ENCODE results near the gene APBA2.

DNA sequence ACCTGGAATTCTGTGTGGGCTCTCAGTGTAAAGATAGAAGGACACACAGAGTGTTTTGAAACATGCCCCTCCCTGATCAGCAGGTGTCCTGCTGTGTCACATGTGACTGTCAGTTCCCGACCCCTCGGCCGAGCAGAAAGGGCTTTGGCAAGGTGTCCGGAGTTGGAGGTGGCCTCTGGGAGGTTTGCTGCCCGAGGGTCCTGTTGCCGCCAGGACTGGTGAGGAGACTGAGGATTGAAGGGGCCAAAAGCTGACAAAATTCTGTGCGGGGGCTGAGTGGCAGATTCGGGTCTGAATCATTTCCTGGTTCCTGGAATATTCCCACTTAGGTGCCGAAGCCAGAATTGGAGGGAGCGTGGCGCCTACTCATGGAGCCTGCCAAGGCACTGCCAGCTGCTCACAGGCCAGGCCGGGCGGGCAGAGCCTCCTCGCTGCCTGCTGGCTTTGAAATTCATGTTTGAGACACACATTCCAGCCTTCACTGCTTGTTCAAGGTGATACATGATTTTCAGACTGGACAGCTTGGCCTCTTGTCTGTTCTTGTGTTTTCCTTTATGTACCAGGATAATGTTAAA lies 83.8 kb downstream of the APBA2 start:
- no peak for TF ChIP-seq POLR2A (IDR thresholded peaks at IDR 0.05)
- TF ChIP-seq, protein P1, sequence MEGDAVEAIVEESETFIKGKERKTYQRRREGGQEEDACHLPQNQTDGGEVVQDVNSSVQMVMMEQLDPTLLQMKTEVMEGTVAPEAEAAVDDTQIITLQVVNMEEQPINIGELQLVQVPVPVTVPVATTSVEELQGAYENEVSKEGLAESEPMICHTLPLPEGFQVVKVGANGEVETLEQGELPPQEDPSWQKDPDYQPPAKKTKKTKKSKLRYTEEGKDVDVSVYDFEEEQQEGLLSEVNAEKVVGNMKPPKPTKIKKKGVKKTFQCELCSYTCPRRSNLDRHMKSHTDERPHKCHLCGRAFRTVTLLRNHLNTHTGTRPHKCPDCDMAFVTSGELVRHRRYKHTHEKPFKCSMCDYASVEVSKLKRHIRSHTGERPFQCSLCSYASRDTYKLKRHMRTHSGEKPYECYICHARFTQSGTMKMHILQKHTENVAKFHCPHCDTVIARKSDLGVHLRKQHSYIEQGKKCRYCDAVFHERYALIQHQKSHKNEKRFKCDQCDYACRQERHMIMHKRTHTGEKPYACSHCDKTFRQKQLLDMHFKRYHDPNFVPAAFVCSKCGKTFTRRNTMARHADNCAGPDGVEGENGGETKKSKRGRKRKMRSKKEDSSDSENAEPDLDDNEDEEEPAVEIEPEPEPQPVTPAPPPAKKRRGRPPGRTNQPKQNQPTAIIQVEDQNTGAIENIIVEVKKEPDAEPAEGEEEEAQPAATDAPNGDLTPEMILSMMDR (IDR thresholded peaks at IDR 0.05), result no peak
